SK-N-SH (cell line): ENCODE data around the gene PCDHGA9. TPM values are rescaled to one million over a fixed set of nuclear protein-coding genes. Genes with fewer than 3 reads are reported as not detected.

Source experiments
- CTCF ChIA-PET: fragments of 300-600, 350-600 bp; formaldehyde crosslinking; extraction: SDS; loops from one replicate; lab custom pipeline; 2021; lab: Yijun Ruan, JAX
- POLR2A ChIA-PET: fragments of 350-600 bp; sonication (Branson Sonifier 250); formaldehyde crosslinking; extraction: SDS; loops from one replicate; lab custom pipeline; 2020; ENCODE audit warnings: antibody characterized with exemption, inconsistent platforms; lab: Yijun Ruan, JAX
- DNase-seq: peaks from one replicate; pipeline ENCODE4 v3.0.0; 2012
- H2AFZ ChIP-seq: fragments of 200-600 bp; sonication (generic); 2 replicates; pipeline ENCODE4 v1.8.1; 2016; ENCODE audit warnings: antibody characterized with exemption, mild to moderate bottlenecking, low read depth
- H3F3A ChIP-seq: fragments of 200-600 bp; sonication (generic); replicated peaks from 2 replicates; pipeline ENCODE3; 2016; ENCODE audit warnings: antibody characterized with exemption, mild to moderate bottlenecking; ENCODE audit not compliant: insufficient read depth
- H3K27ac ChIP-seq, 2 experiments: fragments of 200-500 bp in 1 of 2; fragments of 200-600 bp in 1 of 2; sonication (Bioruptor generic) in 1 of 2; sonication (generic), shearing (Covaris generic) in 1 of 2; 2 replicates each; pipeline versions ENCODE4 v1.5.1 to v1.6.1; 2014 to 2016; ENCODE audit warnings: low read depth in 2 of 2, inconsistent platforms in 1 of 2, low read length in 1 of 2, mild to moderate bottlenecking in 1 of 2, mixed read lengths in 1 of 2
- H3K27me3 ChIP-seq: fragments of 200-600 bp; sonication (generic), shearing (Covaris generic); 2 replicates; pipeline ENCODE4 v1.6.1; 2016; ENCODE audit warnings: mixed run types; ENCODE audit not compliant: insufficient read depth
- H3K36me3 ChIP-seq, 2 experiments: fragments of 200-500 bp in 1 of 2; fragments of 200-600 bp in 1 of 2; sonication (Bioruptor generic) in 1 of 2; sonication (generic) in 1 of 2; replicated peaks in 1 of 2; 2 replicates each; pipeline versions ENCODE3 to v1.5.1; 2014 to 2016; ENCODE audit warnings: low read length in 1 of 2, mild to moderate bottlenecking in 1 of 2; ENCODE audit not compliant: insufficient read depth in 2 of 2, control insufficient read depth in 1 of 2
- H3K4me1 ChIP-seq, 2 experiments: fragments of 200-500 bp in 1 of 2; fragments of 200-600 bp in 1 of 2; sonication (Bioruptor generic) in 1 of 2; sonication (generic), shearing (Covaris generic) in 1 of 2; 2 replicates each; pipeline versions ENCODE4 v1.5.1 to v1.6.1; 2014 to 2016; ENCODE audit warnings: low read depth in 1 of 2, low read length in 1 of 2, mixed run types in 1 of 2; ENCODE audit not compliant: insufficient read depth in 2 of 2, control insufficient read depth in 1 of 2
- H3K4me2 ChIP-seq: fragments of 200-600 bp; sonication (generic), shearing (Covaris generic); 2 replicates; pipeline ENCODE4 v1.6.1; 2017; ENCODE audit warnings: mixed run types
- H3K4me3 ChIP-seq, 2 experiments: fragments of 200-500 bp in 1 of 2; fragments of 200-600 bp in 1 of 2; sonication (Bioruptor generic) in 1 of 2; sonication (generic), shearing (Covaris generic) in 1 of 2; 2 replicates each; pipeline versions ENCODE4 v1.5.1 to v1.8.1; 2014 to 2016; ENCODE audit warnings: low read depth in 2 of 2, inconsistent platforms in 1 of 2, low read length in 1 of 2, mild to moderate bottlenecking in 1 of 2, mixed read lengths in 1 of 2, moderate library complexity in 1 of 2
- H3K79me2 ChIP-seq: fragments of 200-600 bp; sonication (generic); 2 replicates; pipeline ENCODE4 v1.8.1; 2017; ENCODE audit warnings: mild to moderate bottlenecking; ENCODE audit not compliant: insufficient read depth
- H3K9ac ChIP-seq: fragments of 200-600 bp; sonication (generic); 2 replicates; pipeline ENCODE4 v1.6.1; 2017; ENCODE audit warnings: mixed run types
- H3K9me2 ChIP-seq: fragments of 200-600 bp; sonication (generic); 2 replicates; pipeline ENCODE4 v1.6.1; 2017; ENCODE audit warnings: mixed run types
- H3K9me3 ChIP-seq: fragments of 200-600 bp; sonication (generic); 2 replicates; pipeline ENCODE4 v1.6.1; 2017; ENCODE audit warnings: mixed run types, mild to moderate bottlenecking, moderate library complexity
- H4K20me1 ChIP-seq: fragments of 200-600 bp; sonication (generic); 2 replicates; pipeline ENCODE4 v1.6.1; 2017; ENCODE audit warnings: mild to moderate bottlenecking, mixed run types; ENCODE audit not compliant: insufficient read depth
- EP300 ChIP-seq, 2 experiments: IDR thresholded peaks; 2 replicates each; pipeline versions ENCODE4 v1.4.0 to v1.6.1; 2012; ENCODE audit warnings: borderline replicate concordance in 1 of 2, low read depth in 1 of 2, low read length in 1 of 2
- EZH2phosphoT487 ChIP-seq: fragments of 200-600 bp; sonication (generic); IDR thresholded peaks from 2 replicates; pipeline ENCODE4 v1.6.1; 2017; ENCODE audit warnings: low read depth, mixed run types, mild to moderate bottlenecking, antibody characterized with exemption, moderate library complexity, borderline replicate concordance
- FOSL2 ChIP-seq: IDR thresholded peaks from 2 replicates; pipeline ENCODE4 v1.4.0; 2012; ENCODE audit warnings: low read depth, mild to moderate bottlenecking, moderate library complexity, borderline replicate concordance
- FOXM1 ChIP-seq: IDR thresholded peaks from 2 replicates; pipeline ENCODE4 v1.4.0; 2012; ENCODE audit warnings: low read depth, mild to moderate bottlenecking
- GABPA ChIP-seq: IDR thresholded peaks from 2 replicates; pipeline ENCODE4 v1.4.0; 2012; ENCODE audit warnings: low read depth, mild to moderate bottlenecking
- GATA2 ChIP-seq: sonication (generic); formaldehyde crosslinking; IDR thresholded peaks from 2 replicates; pipeline ENCODE4 v1.5.0; 2020; ENCODE audit warnings: mild to moderate bottlenecking, missing genetic modification reagents
- MAX ChIP-seq: IDR thresholded peaks from 2 replicates; pipeline ENCODE4 v1.4.0; 2012; ENCODE audit warnings: low read depth
- MEF2A ChIP-seq: IDR thresholded peaks from 2 replicates; pipeline ENCODE4 v1.4.0; 2012; ENCODE audit warnings: low read depth, borderline replicate concordance
- NFIC ChIP-seq: IDR thresholded peaks from 2 replicates; pipeline ENCODE4 v1.4.0; 2012; ENCODE audit warnings: borderline replicate concordance
- NRF1 ChIP-seq: IDR thresholded peaks from 2 replicates; pipeline ENCODE4 v1.6.1; 2012; ENCODE audit warnings: low read depth, mild to moderate bottlenecking, low read length
- RAD21 ChIP-seq: IDR thresholded peaks from 2 replicates; pipeline ENCODE4 v1.6.1; 2012; ENCODE audit warnings: mild to moderate bottlenecking, low read length
- RCOR1 ChIP-seq: fragments of 150-350 bp; IDR thresholded peaks from 2 replicates; pipeline ENCODE4 v1.6.1; 2017; ENCODE audit warnings: antibody characterized with exemption, low read length
- REST ChIP-seq: IDR thresholded peaks from 2 replicates; pipeline ENCODE4 v1.6.1; 2012; ENCODE audit warnings: mild to moderate bottlenecking, low read depth, low read length, moderate library complexity
- RFX5 ChIP-seq: IDR thresholded peaks from 2 replicates; pipeline ENCODE4 v1.6.1; 2012; ENCODE audit warnings: mild to moderate bottlenecking, improper control_type of control experiment, low read length
- RXRA ChIP-seq: IDR thresholded peaks from 2 replicates; pipeline ENCODE4 v1.4.0; 2012; ENCODE audit warnings: low read depth, mild to moderate bottlenecking, borderline replicate concordance
- WGBS: methylation state at CpG from one replicate; pipeline ENCODE4 v1.1.6; 2017; ENCODE audit warnings: low lambda C conversion rate; 5-methylcytosine and 5-hydroxymethylcytosine counted together
- polyA plus RNA-seq, 3 experiments: library from polyadenylated mRNA; depleted of rRNA; stranded (reverse); fragments of >200 nt; gene quantifications; 2 replicates each; pipeline ENCODE4 v1.2.3, GENCODE V29; 2012
- TF ChIP-seq, protein P1 (sequence below): IDR thresholded peaks from 2 replicates; pipeline ENCODE4; 2012

Gene PCDHGA9
- polyA plus RNA-seq, 1 of the 3 experiments (the other 2 are of a cell fraction) = 0.16 TPM

GRCh38 chr5:141384471-141385267 lies 17.9 kb upstream of the PCDHGA9 start:
- Histone ChIP-seq H3K9ac (no peak overlapping the region), H3K4me1 (no peaks in the 10 kb centered on the region; a peak in 1 of 4 replicates), H3F3A (no peaks in the 10 kb centered on the region), H3K4me2 (no peak overlapping the region), H3K79me2 (0 out of 2 replicates have a peak, but pooled peaks cover 5% of the 10 kb centered on the region), H3K27ac (no peak overlapping the region), H2AFZ (no peak overlapping the region), H3K36me3 (peaks cover 0 to 4% of the 10 kb centered on the region in 2 experiments), H3K27me3 (no peaks in the 10 kb centered on the region), H3K9me2 (no peaks in the 10 kb centered on the region), H3K4me3 (peak overlapping the region in 1 of 2 experiments; percentile 3; a peak in 1 of 4 replicates), H3K9me3 (0 out of 2 replicates have a peak, but pooled peaks cover 3% of the 10 kb centered on the region), H4K20me1 (no peaks in the 10 kb centered on the region)
- no peak for TF ChIP-seq EP300 (IDR thresholded peaks at IDR 0.05; ENCODE audit: borderline replicate concordance in 1 of 2, low read depth in 1 of 2, low read length in 1 of 2)
- TF ChIP-seq GABPA = no peak
- TF ChIP-seq RFX5 = no peak
- no peak for TF ChIP-seq MEF2A
- TF ChIP-seq GATA2 (CRISPR knock-in tag) = no peak
- no peak for TF ChIP-seq NFIC
- TF ChIP-seq RCOR1 = no peak
- TF ChIP-seq EZH2phosphoT487 = no peak
- TF ChIP-seq FOXM1 = no peak
- TF ChIP-seq RAD21 = no peak
- no peak for TF ChIP-seq FOSL2
- no peak for TF ChIP-seq RXRA
- TF ChIP-seq, protein P1, sequence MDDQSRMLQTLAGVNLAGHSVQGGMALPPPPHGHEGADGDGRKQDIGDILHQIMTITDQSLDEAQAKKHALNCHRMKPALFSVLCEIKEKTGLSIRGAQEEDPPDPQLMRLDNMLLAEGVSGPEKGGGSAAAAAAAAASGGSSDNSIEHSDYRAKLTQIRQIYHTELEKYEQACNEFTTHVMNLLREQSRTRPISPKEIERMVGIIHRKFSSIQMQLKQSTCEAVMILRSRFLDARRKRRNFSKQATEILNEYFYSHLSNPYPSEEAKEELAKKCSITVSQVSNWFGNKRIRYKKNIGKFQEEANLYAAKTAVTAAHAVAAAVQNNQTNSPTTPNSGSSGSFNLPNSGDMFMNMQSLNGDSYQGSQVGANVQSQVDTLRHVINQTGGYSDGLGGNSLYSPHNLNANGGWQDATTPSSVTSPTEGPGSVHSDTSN = no peak
- no peak for TF ChIP-seq NRF1
- TF ChIP-seq REST = no peak
- TF ChIP-seq MAX = no peak
- ChIA-PET POLR2A (no interaction called here), CTCF (interaction anchor here (1.6 to 1.7 kb wide), 2 partner anchors 65 to 140 kb away, joined by 3 read pairs; partner anchors contain the start of gene TAF7)
- DNase-seq = no peak
- 76% methylated on average over 34 of the region's 43 CpGs for WGBS
